Panc1 (cell line): ENCODE measurements around the gene EIF1. TPM values are rescaled to one million over a fixed set of nuclear protein-coding genes. Genes with fewer than 3 reads are reported as not detected.

Experiments used
- ATAC-seq: fragments of 200-7000 bp; cut with Tn5 transposase; 2 replicates; pipeline ENCODE4 v1.9.1; 2020; ENCODE audit warnings: mild to moderate bottlenecking, moderate library complexity
- BruUV-seq: library from RNA; stranded (reverse); fragments of 400-500 nt; replicated peaks from 2 replicates; lab custom pipeline; 2021; lab: Mats Ljungman, UMichigan
- CTCF ChIA-PET: fragments of 300-600 bp; sonication (Branson Sonifier 250); formaldehyde crosslinking; loops from one replicate; lab custom pipeline; 2022; ENCODE audit warnings: antibody characterized with exemption; lab: Charles Lee
- POLR2A ChIA-PET: fragments of 300-600 bp; sonication (Branson Sonifier 250); formaldehyde crosslinking; loops from one replicate; lab custom pipeline; 2022; ENCODE audit warnings: antibody characterized with exemption; lab: Charles Lee
- DNase-seq: peaks from one replicate; pipeline ENCODE4 v3.0.0-alpha.2; 2010; ENCODE audit warnings: low read depth, low spot score
- H3K27ac ChIP-seq: 2 replicates; pipeline ENCODE4 v1.5.1; 2011; ENCODE audit warnings: mild to moderate bottlenecking, low read length, inconsistent platforms
- H3K27me3 ChIP-seq: fragments of 200-500 bp; sonication (Bioruptor generic); 2 replicates; pipeline ENCODE4 v1.6.0; 2014; ENCODE audit warnings: low read length, inconsistent platforms; ENCODE audit not compliant: control insufficient read depth, insufficient read depth
- H3K36me3 ChIP-seq: fragments of 200-500 bp; sonication (Bioruptor generic); 2 replicates; pipeline ENCODE4 v1.5.1; 2014; ENCODE audit warnings: inconsistent platforms, mild to moderate bottlenecking, low read length, moderate library complexity; ENCODE audit not compliant: control insufficient read depth, insufficient read depth
- H3K4me1 ChIP-seq: 2 replicates; pipeline ENCODE4 v1.5.1; 2011; ENCODE audit warnings: inconsistent platforms, mild to moderate bottlenecking, low read length, moderate library complexity; ENCODE audit not compliant: control insufficient read depth, insufficient read depth
- H3K4me3 ChIP-seq, 2 experiments: 2 replicates each; pipeline ENCODE4 v1.5.1; 2011 to 2012; ENCODE audit warnings: low read depth in 2 of 2, low read length in 2 of 2, mild to moderate bottlenecking in 2 of 2, inconsistent platforms in 1 of 2, moderate library complexity in 1 of 2
- H3K9me3 ChIP-seq: fragments of 200-500 bp; sonication (Bioruptor generic); 2 replicates; pipeline ENCODE4 v1.5.1; 2014; ENCODE audit warnings: low read depth, mild to moderate bottlenecking, inconsistent platforms, low read length, moderate library complexity; ENCODE audit not compliant: control insufficient read depth, insufficient read depth
- POLR2AphosphoS5 ChIP-seq: IDR thresholded peaks from 2 replicates; pipeline ENCODE4 v1.6.1; 2012; ENCODE audit warnings: mild to moderate bottlenecking, low read depth, low read length, moderate library complexity
- SIN3A ChIP-seq: IDR thresholded peaks from 2 replicates; pipeline ENCODE4 v1.6.1; 2012; ENCODE audit warnings: low read depth, mild to moderate bottlenecking, low read length, moderate library complexity, borderline replicate concordance; ENCODE audit not compliant: insufficient read depth
- TCF7L2 ChIP-seq: IDR thresholded peaks from 2 replicates; pipeline ENCODE4 v1.6.1; 2011; ENCODE audit warnings: mild to moderate bottlenecking, low read depth, low read length, inconsistent platforms
- in situ Hi-C: cut with HindIII; loops from 2 replicates; pipeline ENCODE4 v1.10.0; 2016; ENCODE audit warnings: low sequenced_read_pairs, low pct_unique_long_range_greater_than_20kb
- intact Hi-C: fragments of 100-400 bp; cut with micrococcal nuclease; formaldehyde crosslinking; loops from one replicate; pipeline ENCODE4 v1.10.0; 2022; ENCODE audit not compliant: unreplicated experiment
- total RNA-seq: library from RNA; stranded (reverse); gene quantifications from one replicate; pipeline ENCODE4 v1.2.1, GENCODE V29; 2021; ENCODE audit not compliant: unreplicated experiment
- TF ChIP-seq, protein P1 (sequence below): fragments of 450-650 bp; IDR thresholded peaks from 2 replicates; pipeline ENCODE4 v1.5.1; 2017; ENCODE audit warnings: mild to moderate bottlenecking
- TF ChIP-seq, protein P2 (sequence below), 2 experiments: IDR thresholded peaks; 2 replicates each; pipeline ENCODE4 v1.6.1; 2011 to 2012; ENCODE audit warnings: low read depth in 2 of 2, control low read depth in 1 of 2, low read length in 1 of 2, mild to moderate bottlenecking in 1 of 2, moderate library complexity in 1 of 2; ENCODE audit not compliant: insufficient read depth in 1 of 2

The EIF1 gene
- total RNA-seq, 1 experiment from 2014 or later, result 747 TPM

DNA sequence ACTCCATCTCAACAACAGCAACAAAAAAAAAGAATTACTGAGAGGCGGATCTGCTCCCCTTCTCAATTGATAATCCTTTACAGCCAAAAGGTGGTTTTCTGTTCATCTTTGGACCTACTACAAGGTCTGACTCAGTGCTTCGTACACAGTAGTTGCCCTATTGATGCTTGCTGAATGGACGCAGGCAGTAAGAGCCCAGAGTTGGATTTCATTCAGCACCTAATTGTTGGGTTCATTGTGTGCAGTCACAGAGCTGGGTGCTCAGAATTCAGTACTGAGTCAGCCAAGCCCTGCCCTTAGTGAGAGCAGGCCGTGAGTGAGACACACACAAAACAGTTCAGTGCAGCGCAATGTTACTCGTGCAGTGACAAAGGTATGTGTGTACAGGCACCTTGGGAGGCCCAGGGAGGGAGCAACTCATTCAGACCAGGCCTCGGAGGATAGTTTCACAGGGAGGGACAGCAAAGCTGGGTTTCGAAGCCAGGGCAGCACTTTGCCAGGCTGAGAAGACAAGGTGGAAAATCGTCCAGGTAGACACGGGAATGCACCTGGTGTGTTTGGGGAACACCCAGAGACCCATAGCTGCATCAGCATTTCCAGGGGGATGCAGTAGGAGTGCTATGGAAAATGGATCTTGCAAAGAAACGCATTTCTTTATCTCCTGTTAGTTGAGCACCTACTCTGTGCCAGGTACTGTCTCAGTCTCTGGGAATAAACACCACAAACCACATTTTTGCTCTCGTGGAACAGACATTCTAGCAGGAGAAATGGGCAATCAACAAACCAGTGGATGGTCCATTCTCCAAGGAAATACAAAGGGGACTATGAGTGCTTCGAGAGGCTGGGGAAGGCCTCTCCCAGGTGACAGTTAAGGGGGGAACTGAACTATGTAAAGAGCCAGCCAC lies 46.2 kb upstream of the EIF1 start:
- intact Hi-C loops, result no loop called here
- Histone ChIP-seq H3K4me1 (peaks cover 8% of the 10 kb centered on the region), H3K9me3 (no peaks in the 10 kb centered on the region), H3K27ac (no peak overlapping the region), H3K36me3 (no peaks in the 10 kb centered on the region), H3K27me3 (no peaks in the 10 kb centered on the region), H3K4me3 (no peak overlapping the region)
- POLR2A ChIA-PET, result interaction anchor here (0.8 kb wide), 1 partner anchor 46 kb away, joined by 3 read pairs; the partner anchor contains the start of gene EIF1
- in situ Hi-C loops, result loop anchor here (25.0 kb wide), 1 partner anchor 105 kb away; the partner anchor contains the start of gene KRT19
- no TSS peak for BruUV-seq
- ATAC-seq (no peak), DNase-seq (no peak)
- TF ChIP-seq TCF7L2 (no peak), POLR2AphosphoS5 (no peak), SIN3A (no peak)
- TF ChIP-seq, protein P1, sequence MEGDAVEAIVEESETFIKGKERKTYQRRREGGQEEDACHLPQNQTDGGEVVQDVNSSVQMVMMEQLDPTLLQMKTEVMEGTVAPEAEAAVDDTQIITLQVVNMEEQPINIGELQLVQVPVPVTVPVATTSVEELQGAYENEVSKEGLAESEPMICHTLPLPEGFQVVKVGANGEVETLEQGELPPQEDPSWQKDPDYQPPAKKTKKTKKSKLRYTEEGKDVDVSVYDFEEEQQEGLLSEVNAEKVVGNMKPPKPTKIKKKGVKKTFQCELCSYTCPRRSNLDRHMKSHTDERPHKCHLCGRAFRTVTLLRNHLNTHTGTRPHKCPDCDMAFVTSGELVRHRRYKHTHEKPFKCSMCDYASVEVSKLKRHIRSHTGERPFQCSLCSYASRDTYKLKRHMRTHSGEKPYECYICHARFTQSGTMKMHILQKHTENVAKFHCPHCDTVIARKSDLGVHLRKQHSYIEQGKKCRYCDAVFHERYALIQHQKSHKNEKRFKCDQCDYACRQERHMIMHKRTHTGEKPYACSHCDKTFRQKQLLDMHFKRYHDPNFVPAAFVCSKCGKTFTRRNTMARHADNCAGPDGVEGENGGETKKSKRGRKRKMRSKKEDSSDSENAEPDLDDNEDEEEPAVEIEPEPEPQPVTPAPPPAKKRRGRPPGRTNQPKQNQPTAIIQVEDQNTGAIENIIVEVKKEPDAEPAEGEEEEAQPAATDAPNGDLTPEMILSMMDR, result no peak
- TF ChIP-seq, protein P2, sequence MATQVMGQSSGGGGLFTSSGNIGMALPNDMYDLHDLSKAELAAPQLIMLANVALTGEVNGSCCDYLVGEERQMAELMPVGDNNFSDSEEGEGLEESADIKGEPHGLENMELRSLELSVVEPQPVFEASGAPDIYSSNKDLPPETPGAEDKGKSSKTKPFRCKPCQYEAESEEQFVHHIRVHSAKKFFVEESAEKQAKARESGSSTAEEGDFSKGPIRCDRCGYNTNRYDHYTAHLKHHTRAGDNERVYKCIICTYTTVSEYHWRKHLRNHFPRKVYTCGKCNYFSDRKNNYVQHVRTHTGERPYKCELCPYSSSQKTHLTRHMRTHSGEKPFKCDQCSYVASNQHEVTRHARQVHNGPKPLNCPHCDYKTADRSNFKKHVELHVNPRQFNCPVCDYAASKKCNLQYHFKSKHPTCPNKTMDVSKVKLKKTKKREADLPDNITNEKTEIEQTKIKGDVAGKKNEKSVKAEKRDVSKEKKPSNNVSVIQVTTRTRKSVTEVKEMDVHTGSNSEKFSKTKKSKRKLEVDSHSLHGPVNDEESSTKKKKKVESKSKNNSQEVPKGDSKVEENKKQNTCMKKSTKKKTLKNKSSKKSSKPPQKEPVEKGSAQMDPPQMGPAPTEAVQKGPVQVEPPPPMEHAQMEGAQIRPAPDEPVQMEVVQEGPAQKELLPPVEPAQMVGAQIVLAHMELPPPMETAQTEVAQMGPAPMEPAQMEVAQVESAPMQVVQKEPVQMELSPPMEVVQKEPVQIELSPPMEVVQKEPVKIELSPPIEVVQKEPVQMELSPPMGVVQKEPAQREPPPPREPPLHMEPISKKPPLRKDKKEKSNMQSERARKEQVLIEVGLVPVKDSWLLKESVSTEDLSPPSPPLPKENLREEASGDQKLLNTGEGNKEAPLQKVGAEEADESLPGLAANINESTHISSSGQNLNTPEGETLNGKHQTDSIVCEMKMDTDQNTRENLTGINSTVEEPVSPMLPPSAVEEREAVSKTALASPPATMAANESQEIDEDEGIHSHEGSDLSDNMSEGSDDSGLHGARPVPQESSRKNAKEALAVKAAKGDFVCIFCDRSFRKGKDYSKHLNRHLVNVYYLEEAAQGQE (IDR thresholded peaks at IDR 0.05; ENCODE audit: insufficient read depth in 1 of 2, low read depth in 2 of 2, low read length in 1 of 2), result no peak
- CTCF ChIA-PET, result interaction anchor here (0.7 kb wide), 1 partner anchor 94 kb away, joined by 5 read pairs; no protein-coding TSS in a partner anchor

DNA sequence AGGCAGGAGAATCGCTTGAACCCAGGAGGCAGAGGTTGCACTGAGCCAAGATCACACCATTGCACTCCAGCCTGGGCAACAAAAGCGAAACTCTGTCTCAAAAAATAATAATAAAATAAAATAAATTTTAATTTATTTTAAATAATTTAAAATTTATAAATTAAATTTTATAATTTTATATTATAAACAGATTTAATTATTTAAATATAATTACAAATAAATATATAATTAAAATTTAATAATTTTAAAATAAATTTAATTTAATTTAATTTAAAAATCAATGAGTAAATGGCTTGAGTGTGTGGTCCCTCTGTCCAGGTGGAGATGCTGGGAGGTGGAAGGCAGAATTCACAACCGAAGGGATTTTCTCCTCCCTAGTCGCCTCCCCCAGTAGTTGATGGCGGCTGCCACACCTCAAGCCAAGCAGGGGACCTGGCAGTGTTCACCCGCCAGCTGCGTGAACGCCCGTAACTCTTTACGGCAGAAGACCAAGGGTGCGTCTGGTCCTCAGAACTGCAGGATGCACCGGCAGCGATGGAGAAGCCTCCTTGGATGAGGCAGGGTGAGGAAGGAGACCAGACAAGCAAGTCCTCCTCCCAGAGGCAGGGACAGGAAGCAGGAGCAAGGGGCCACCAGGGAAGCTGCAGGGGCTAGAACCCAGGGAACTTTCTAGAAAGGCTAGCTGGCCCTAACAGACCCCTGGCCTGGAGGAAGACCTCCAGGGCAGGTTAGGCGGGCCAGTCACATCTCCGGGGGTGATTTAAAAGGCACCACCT lies 41.5 kb upstream of the EIF1 start:
- peaks cover 20% of the 10 kb centered on the region for H3K4me1 ChIP-seq
- H3K9me3 ChIP-seq, result no peaks in the 10 kb centered on the region
- H3K36me3 ChIP-seq, result no peaks in the 10 kb centered on the region
- no peak for TF ChIP-seq POLR2AphosphoS5
- TF ChIP-seq SIN3A, result no peak
- TF ChIP-seq, protein P1, result no peak
- TF ChIP-seq, protein P2 (IDR thresholded peaks at IDR 0.05; ENCODE audit: insufficient read depth in 1 of 2, low read depth in 2 of 2, low read length in 1 of 2), result no peak
- TF ChIP-seq TCF7L2, result no peak
- CTCF ChIA-PET, result interaction anchor here (1.3 to 5.9 kb wide), 5 partner anchors 16 to 97 kb away, joined by 3 to 106 read pairs (median 23); no protein-coding TSS in a partner anchor
- in situ Hi-C loops (loop anchor here (25.0 kb wide), 1 partner anchor 110 kb away; the partner anchor contains the start of gene KRT19), intact Hi-C loops (loop anchor here (5.0 kb wide), 1 partner anchor 55 kb away; no protein-coding TSS in a partner anchor)
- DNase-seq, result no peak
- no TSS peak for BruUV-seq
- H3K27ac ChIP-seq, result peak overlapping the region; percentile 49
- no peaks in the 10 kb centered on the region for H3K27me3 ChIP-seq
- H3K4me3 ChIP-seq, result no peak overlapping the region
- ATAC-seq, result peak; percentile 5; the same call in 1 of the 2 replicates
- POLR2A ChIA-PET, result no interaction called here
